ENCODE results near the gene ESR1.

GRCh38 chr6:152071843-152072242 is 264.4 kb downstream of the ESR1 start:
- TF ChIP-seq, protein P1, sequence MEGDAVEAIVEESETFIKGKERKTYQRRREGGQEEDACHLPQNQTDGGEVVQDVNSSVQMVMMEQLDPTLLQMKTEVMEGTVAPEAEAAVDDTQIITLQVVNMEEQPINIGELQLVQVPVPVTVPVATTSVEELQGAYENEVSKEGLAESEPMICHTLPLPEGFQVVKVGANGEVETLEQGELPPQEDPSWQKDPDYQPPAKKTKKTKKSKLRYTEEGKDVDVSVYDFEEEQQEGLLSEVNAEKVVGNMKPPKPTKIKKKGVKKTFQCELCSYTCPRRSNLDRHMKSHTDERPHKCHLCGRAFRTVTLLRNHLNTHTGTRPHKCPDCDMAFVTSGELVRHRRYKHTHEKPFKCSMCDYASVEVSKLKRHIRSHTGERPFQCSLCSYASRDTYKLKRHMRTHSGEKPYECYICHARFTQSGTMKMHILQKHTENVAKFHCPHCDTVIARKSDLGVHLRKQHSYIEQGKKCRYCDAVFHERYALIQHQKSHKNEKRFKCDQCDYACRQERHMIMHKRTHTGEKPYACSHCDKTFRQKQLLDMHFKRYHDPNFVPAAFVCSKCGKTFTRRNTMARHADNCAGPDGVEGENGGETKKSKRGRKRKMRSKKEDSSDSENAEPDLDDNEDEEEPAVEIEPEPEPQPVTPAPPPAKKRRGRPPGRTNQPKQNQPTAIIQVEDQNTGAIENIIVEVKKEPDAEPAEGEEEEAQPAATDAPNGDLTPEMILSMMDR (IDR thresholded peaks at IDR 0.05) = no peak
- TF ChIP-seq POLR2A (IDR thresholded peaks at IDR 0.05) (no peak), EP300 (IDR thresholded peaks at IDR 0.05) (no peak)

Measured in upper lobe of left lung (tissue), 4 donors.